HepG2 (cell line): Measurements from ENCODE around the gene RAPGEFL1. TPM values are rescaled to one million over a fixed set of nuclear protein-coding genes. Genes with fewer than 3 reads are reported as not detected.
A peak's percentile ranks its signal among the peaks of the same experiment; 100 is the strongest.

Experiments used
- ADNP ChIP-seq: sonication (generic); formaldehyde crosslinking; IDR thresholded peaks from 2 replicates; pipeline ENCODE4 v1.4.0; 2020; ENCODE audit warnings: missing genetic modification reagents
- ATM ChIP-seq: fragments of 450-650 bp; IDR thresholded peaks from 2 replicates; pipeline ENCODE4 v1.7.1; 2017; ENCODE audit warnings: mild to moderate bottlenecking, borderline replicate concordance
- CEBPG ChIP-seq: IDR thresholded peaks from 2 replicates; pipeline ENCODE4 v1.6.1; 2016
- CHCHD3 ChIP-seq: sonication (generic); formaldehyde crosslinking; IDR thresholded peaks from 2 replicates; pipeline ENCODE4 v1.8.0; 2022; ENCODE audit warnings: mild to moderate bottlenecking, missing genetic modification reagents, moderate library complexity
- FUBP1 ChIP-seq: sonication (generic); formaldehyde crosslinking; IDR thresholded peaks from 2 replicates; pipeline ENCODE4 v1.5.1; 2020; ENCODE audit warnings: missing genetic modification reagents, mild to moderate bottlenecking, borderline replicate concordance
- HNF4G ChIP-seq, 2 experiments: sonication (generic) in 1 of 2; formaldehyde crosslinking in 1 of 2; IDR thresholded peaks; 2 replicates each; pipeline versions ENCODE4 v1.4.0 to v1.6.1; 2011 to 2020; ENCODE audit warnings: borderline replicate concordance in 2 of 2, low read depth in 2 of 2, mild to moderate bottlenecking in 2 of 2, low read length in 1 of 2, missing genetic modification reagents in 1 of 2, moderate library complexity in 1 of 2
- HOXA3 ChIP-seq: sonication (generic); formaldehyde crosslinking; IDR thresholded peaks from 2 replicates; pipeline ENCODE4 v1.5.0; 2020; ENCODE audit warnings: missing genetic modification reagents
- MEIS1 ChIP-seq: sonication (generic); formaldehyde crosslinking; IDR thresholded peaks from 2 replicates; pipeline ENCODE4 v1.9.0; 2021; ENCODE audit warnings: mild to moderate bottlenecking, missing genetic modification reagents, moderate library complexity, borderline replicate concordance
- MXD4 ChIP-seq: IDR thresholded peaks from 2 replicates; pipeline ENCODE4 v1.6.1; 2016; ENCODE audit warnings: mild to moderate bottlenecking, missing biosample characterization, missing genetic modification reagents
- NAIF1 ChIP-seq: sonication (generic); formaldehyde crosslinking; IDR thresholded peaks from 2 replicates; pipeline ENCODE4 v1.5.0; 2020; ENCODE audit warnings: mild to moderate bottlenecking, missing genetic modification reagents, borderline replicate concordance
- NCOA2 ChIP-seq: sonication (generic); formaldehyde crosslinking; IDR thresholded peaks from 2 replicates; pipeline ENCODE4 v1.8.0; 2022; ENCODE audit warnings: inconsistent platforms
- NFE2 ChIP-seq: sonication (generic); formaldehyde crosslinking; IDR thresholded peaks from 2 replicates; pipeline ENCODE4 v1.4.0; 2020; ENCODE audit warnings: missing genetic modification reagents
- PHF21A ChIP-seq: sonication (generic); formaldehyde crosslinking; IDR thresholded peaks from 2 replicates; pipeline ENCODE4 v1.5.0; 2020; ENCODE audit warnings: mild to moderate bottlenecking, missing genetic modification reagents
- PHF8 ChIP-seq: sonication (generic); formaldehyde crosslinking; IDR thresholded peaks from 2 replicates; pipeline ENCODE4 v1.5.0; 2020; ENCODE audit warnings: missing genetic modification reagents
- PITX1 ChIP-seq: sonication (generic); formaldehyde crosslinking; IDR thresholded peaks from 2 replicates; pipeline ENCODE4 v1.5.1; 2020; ENCODE audit warnings: mild to moderate bottlenecking, missing genetic modification reagents
- SKI ChIP-seq: fragments of 450-650 bp; IDR thresholded peaks from one replicate; pipeline ENCODE4 v1.6.1; 2018; ENCODE audit warnings: mild to moderate bottlenecking; ENCODE audit not compliant: partially characterized antibody
- SMARCE1 ChIP-seq: fragments of 450-650 bp; IDR thresholded peaks from 2 replicates; pipeline ENCODE4 v1.6.1; 2017; ENCODE audit warnings: borderline replicate concordance
- SMC3 ChIP-seq: IDR thresholded peaks from 2 replicates; pipeline ENCODE4 v1.6.1; 2011; ENCODE audit warnings: low read length, improper control_type of control experiment
- STAT5B ChIP-seq: sonication (generic); formaldehyde crosslinking; IDR thresholded peaks from 2 replicates; pipeline ENCODE4 v1.4.0; 2020; ENCODE audit warnings: missing genetic modification reagents
- TFDP1 ChIP-seq: IDR thresholded peaks from 2 replicates; pipeline ENCODE4 v1.6.1; 2016; ENCODE audit warnings: missing compliant biosample characterization, missing genetic modification reagents, borderline replicate concordance
- ZBTB20 ChIP-seq: sonication (generic); formaldehyde crosslinking; IDR thresholded peaks from 2 replicates; pipeline ENCODE4 v1.8.1; 2023; ENCODE audit warnings: missing genetic modification reagents, low read depth, mild to moderate bottlenecking, borderline replicate concordance
- ZNF253 ChIP-seq: sonication (generic); formaldehyde crosslinking; IDR thresholded peaks from 2 replicates; pipeline ENCODE4 v1.8.0; 2022; ENCODE audit warnings: mild to moderate bottlenecking, missing genetic modification reagents, borderline replicate concordance
- ZNF292 ChIP-seq: sonication (generic); formaldehyde crosslinking; IDR thresholded peaks from 2 replicates; pipeline ENCODE4 v1.8.1; 2022; ENCODE audit warnings: mild to moderate bottlenecking, low read depth, missing genetic modification reagents, borderline replicate concordance
- ZNF576 ChIP-seq: sonication (generic); formaldehyde crosslinking; IDR thresholded peaks from 2 replicates; pipeline ENCODE4 v1.4.0; 2020; ENCODE audit warnings: mild to moderate bottlenecking, missing genetic modification reagents
- ZNF780A ChIP-seq: sonication (generic); formaldehyde crosslinking; IDR thresholded peaks from 2 replicates; pipeline ENCODE4 v1.8.0; 2022; ENCODE audit warnings: mild to moderate bottlenecking, missing genetic modification reagents, moderate library complexity
- ZNF850 ChIP-seq: sonication (generic); formaldehyde crosslinking; conservative IDR thresholded peaks from 2 replicates; pipeline ENCODE4 v1.9.0; 2021; ENCODE audit warnings: mild to moderate bottlenecking, missing genetic modification reagents
- ZNF891 ChIP-seq: sonication (generic); formaldehyde crosslinking; IDR thresholded peaks from 2 replicates; pipeline ENCODE4 v1.5.0; 2020; ENCODE audit warnings: mild to moderate bottlenecking, missing genetic modification reagents
- ZSCAN31 ChIP-seq: sonication (generic); formaldehyde crosslinking; IDR thresholded peaks from 2 replicates; pipeline ENCODE4 v1.5.0; 2020; ENCODE audit warnings: low read depth, mild to moderate bottlenecking, missing genetic modification reagents
- polyA plus RNA-seq, 8 experiments: library from polyadenylated mRNA; depleted of rRNA in 3 of 8; stranded (reverse) in 7 of 8; unstranded in 1 of 8; fragments of >200 nt; fragmentation: Illumina TruSeq in 4 of 8; extraction: Trizol in 4 of 8; gene quantifications; 2 replicates each; pipeline versions ENCODE4 v1.2.1 to v1.2.3, GENCODE V29; 2011 to 2016; ENCODE audit warnings: low read depth in 4 of 8, missing spikeins in 1 of 8, mixed read lengths in 1 of 8; ENCODE audit not compliant: insufficient read depth in 1 of 8
- total RNA-seq, 5 experiments: library from RNA; depleted of rRNA; stranded (reverse); fragments of >200 nt; fragmentation: Illumina TruSeq; extraction: Trizol; gene quantifications; 2 replicates each; pipeline ENCODE4 v1.2.3, GENCODE V29; 2016; ENCODE audit warnings: low read depth in 1 of 5

The RAPGEFL1 gene
- total and polyA plus RNA-seq, 2 of the 13 experiments (the other 11 are each of a cell fraction or from before 2014, with no cell fraction given): 4.5 to 7.8 TPM

DNA sequence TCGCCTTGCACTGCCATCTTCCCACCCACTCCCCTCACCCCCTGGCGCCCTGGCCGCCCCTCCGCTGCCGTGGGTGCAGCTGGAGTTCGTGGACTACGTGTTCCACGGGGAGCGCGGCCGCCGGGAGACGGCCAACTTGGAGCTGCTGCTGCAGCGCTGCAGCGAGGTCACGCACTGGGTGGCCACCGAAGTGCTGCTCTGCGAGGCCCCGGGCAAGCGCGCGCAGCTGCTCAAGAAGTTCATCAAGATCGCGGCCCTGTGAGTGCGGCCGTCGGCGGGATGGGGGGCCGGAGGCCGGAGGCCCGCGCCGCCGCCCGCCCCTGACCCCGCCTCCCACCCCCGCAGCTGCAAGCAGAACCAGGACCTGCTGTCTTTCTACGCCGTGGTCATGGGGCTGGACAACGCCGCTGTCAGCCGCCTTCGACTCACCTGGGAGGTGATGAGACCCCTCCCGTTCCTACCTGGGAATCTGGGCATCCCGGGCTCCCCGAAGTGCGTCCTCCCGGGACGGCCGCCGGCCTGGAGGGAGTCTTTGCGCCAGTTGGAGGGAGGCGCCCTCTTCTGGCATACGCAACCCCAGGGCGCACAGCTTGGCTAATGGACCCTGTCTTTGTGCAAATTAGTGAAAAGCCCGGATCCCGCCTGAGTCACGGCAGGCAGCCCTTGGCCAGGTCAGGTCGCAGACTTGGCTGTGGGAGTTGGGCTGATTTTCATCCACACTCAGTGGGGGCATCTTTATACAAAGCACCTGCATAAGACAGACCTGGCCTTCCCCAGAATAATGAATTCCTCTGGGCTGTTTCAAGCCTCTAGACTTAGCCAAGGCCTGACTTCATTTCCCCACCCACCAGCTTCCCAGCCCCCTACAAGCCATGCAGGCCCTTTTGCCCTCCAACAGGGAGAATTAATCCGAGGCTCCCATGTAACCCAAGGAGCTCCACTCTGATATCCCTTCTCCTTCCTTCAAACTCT lies 14.3 kb downstream of the RAPGEFL1 start (continued):
- TF ChIP-seq STAT5B (CRISPR knock-in tag) (no peak), ZNF576 (CRISPR knock-in tag) (no peak), CEBPG (CRISPR knock-in tag) (peak; percentile 56), ZSCAN31 (no peak), MXD4 (CRISPR knock-in tag) (peak; percentile 78; the same call in 1 of the 2 replicates), SKI (no peak), FUBP1 (CRISPR knock-in tag) (no peak), SMC3 (peak; percentile 44; the same call in 1 of the 2 replicates), ATM (no peak), ZNF780A (CRISPR knock-in tag) (no peak), PHF8 (CRISPR knock-in tag) (peak; percentile 58), SMARCE1 (no peak), PHF21A (CRISPR knock-in tag) (0 out of 2 replicates have a peak, but pooled peaks have one; percentile 68), NAIF1 (CRISPR knock-in tag) (0 out of 2 replicates have a peak, but pooled peaks have one; percentile 33), MEIS1 (CRISPR knock-in tag) (no peak), PITX1 (CRISPR knock-in tag) (peak; percentile 73), ZNF891 (CRISPR knock-in tag) (no peak), HOXA3 (CRISPR knock-in tag) (peak; percentile 58; the same call in 1 of the 2 replicates), ZNF253 (CRISPR knock-in tag) (no peak), ZNF292 (CRISPR knock-in tag) (no peak), HNF4G (IDR thresholded peaks at IDR 0.05; ENCODE audit: borderline replicate concordance, low read depth, low read length) (peak; percentile 29; the same call in 1 of the 2 replicates), HNF4G (CRISPR knock-in tag; IDR thresholded peaks at IDR 0.05; ENCODE audit: borderline replicate concordance, low read depth) (no peak), ADNP (no peak), ZNF850 (CRISPR knock-in tag) (peak; percentile 84), TFDP1 (no peak; the same call in 1 of the 2 replicates), NCOA2 (CRISPR knock-in tag) (no peak), CHCHD3 (CRISPR knock-in tag) (0 out of 2 replicates have a peak, but pooled peaks have one; percentile 42), NFE2 (CRISPR knock-in tag) (no peak), ZBTB20 (peak; percentile 59)
